ENCODE results near the gene TDP2. TPM values are rescaled to one million over a fixed set of nuclear protein-coding genes. Genes with fewer than 3 reads are reported as not detected.
"Not testable (repeated sequence)": the region's sequence is repeated elsewhere in the genome, so short reads cannot be mapped to it uniquely, and the experiment has no call there.

Gene TDP2
- total RNA-seq, 4 donors from 2014 or later: 12.2 to 31.9 (median 19.7) TPM

GRCh38 chr6:24667378-24667803 is 692 bp upstream of the TDP2 start:
- H3K9me3 ChIP-seq: no peaks in the 10 kb centered on the region
- peak overlapping the region; percentile 87 to 94 (median 91) for H3K27ac ChIP-seq
- peaks cover 4 to 38% (median 19%) of the 10 kb centered on the region in 3 donors for H3K4me1 ChIP-seq
- H3K36me3 ChIP-seq: peaks cover 0 to 26% (median 0%) of the 10 kb centered on the region in 3 donors
- intact Hi-C loops (cut with DNase I): no loop called here
- 2 to 3% methylated on average over 9 of the region's 9 CpGs for WGBS, 2 donors
- TF ChIP-seq POLR2A (IDR thresholded peaks at IDR 0.05): no peak
- TF ChIP-seq CTCF (IDR thresholded peaks at IDR 0.05): no peak
- H3K27me3 ChIP-seq: no peaks in the 10 kb centered on the region
- no peak for DNase-seq
- H3K4me3 ChIP-seq: peak overlapping the region; percentile 69 to 82 (median 74)

DNA sequence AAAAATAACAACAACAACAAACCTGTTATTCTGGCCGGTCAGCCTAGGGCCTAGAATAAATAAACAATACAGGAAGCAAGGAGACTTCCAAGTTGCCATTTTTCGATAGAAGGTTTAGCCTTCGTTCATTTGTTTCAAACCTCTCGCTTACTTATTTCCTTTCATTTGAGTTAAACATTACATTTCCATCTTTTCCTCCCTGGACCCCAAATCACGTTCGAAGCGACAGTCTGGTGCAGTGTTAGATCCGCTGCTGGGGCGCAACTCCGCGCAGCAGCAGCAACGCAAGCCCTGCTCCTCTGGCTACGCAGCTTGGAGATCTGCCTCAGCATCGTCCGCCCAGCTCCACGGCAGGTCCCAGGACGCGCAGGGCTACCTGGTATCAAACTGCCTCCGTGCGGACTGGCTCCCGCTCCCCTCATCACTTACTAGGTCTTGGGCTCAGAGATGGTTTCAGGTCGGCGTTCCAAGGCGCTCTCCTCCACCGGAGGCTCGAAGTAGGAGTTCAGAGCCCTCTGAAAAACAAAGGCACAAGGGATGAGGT is 530 bp downstream of the TDP2 start:
- H3K27ac ChIP-seq: peak overlapping the region; percentile 87 to 94 (median 91)
- no peaks in the 10 kb centered on the region for H3K9me3 ChIP-seq
- 0% methylated on average over 14 to 21 of the region's 26 CpGs for WGBS, 2 donors
- peak overlapping the region; percentile 69 to 82 (median 74) for H3K4me3 ChIP-seq
- peaks cover 4 to 47% (median 19%) of the 10 kb centered on the region in 3 donors for H3K4me1 ChIP-seq
- no peaks in the 10 kb centered on the region for H3K27me3 ChIP-seq
- TF ChIP-seq POLR2A (IDR thresholded peaks at IDR 0.05) (no peak), CTCF (IDR thresholded peaks at IDR 0.05) (no peak)
- peaks cover 0 to 31% (median 0%) of the 10 kb centered on the region in 3 donors for H3K36me3 ChIP-seq
- DNase-seq: no peak
- intact Hi-C loops (cut with DNase I): no loop called here

GRCh38 chr6:24664046-24664987 is 2.4 kb downstream of the TDP2 start:
- no peak for TF ChIP-seq POLR2A (IDR thresholded peaks at IDR 0.05)
- no peak for TF ChIP-seq CTCF (IDR thresholded peaks at IDR 0.05)
- WGBS, 2 donors: 88 to 90% methylated on average over 7 of the region's 7 CpGs

GRCh38 chr6:24663189-24663588 is 3.5 kb downstream of the TDP2 start:
- H3K4me1 ChIP-seq: peaks cover 4 to 50% (median 16%) of the 10 kb centered on the region in 3 donors
- peaks cover 0 to 36% (median 0%) of the 10 kb centered on the region in 3 donors for H3K36me3 ChIP-seq
- no peak for DNase-seq
- H3K27me3 ChIP-seq: no peaks in the 10 kb centered on the region
- WGBS, 2 donors: 89 to 94% methylated on average over 1 of the region's 1 CpG
- no peaks in the 10 kb centered on the region for H3K9me3 ChIP-seq
- no peak overlapping the region for H3K27ac ChIP-seq
- TF ChIP-seq POLR2A (IDR thresholded peaks at IDR 0.05) (no peak), CTCF (IDR thresholded peaks at IDR 0.05) (no peak)
- intact Hi-C loops (cut with DNase I): no loop called here
- no peak overlapping the region for H3K4me3 ChIP-seq

More at GRCh38 chr6:24664046-24664987, 2.4 kb downstream of the TDP2 start:
- H3K36me3 ChIP-seq: peaks cover 0 to 31% (median 0%) of the 10 kb centered on the region in 3 donors
- peaks cover 4 to 54% (median 19%) of the 10 kb centered on the region in 3 donors for H3K4me1 ChIP-seq
- H3K27me3 ChIP-seq: no peaks in the 10 kb centered on the region
- intact Hi-C loops (cut with DNase I): no loop called here
- no peak overlapping the region for H3K27ac ChIP-seq
- H3K4me3 ChIP-seq: no peak overlapping the region
- no peaks in the 10 kb centered on the region for H3K9me3 ChIP-seq
- DNase-seq: no peak

- DNase-seq: no peak
- 68 to 83% methylated on average over 10 of the region's 10 CpGs for WGBS, 2 donors
- no peaks in the 10 kb centered on the region for H3K9me3 ChIP-seq
- intact Hi-C loops (cut with DNase I): no loop called here
- H3K27ac ChIP-seq: peak overlapping the region in 1 of 4 donors; percentile 19
- peaks cover 0 to 41% (median 10%) of the 10 kb centered on the region in 3 donors for H3K4me1 ChIP-seq
- H3K27me3 ChIP-seq: no peaks in the 10 kb centered on the region
- H3K36me3 ChIP-seq: peaks cover 0 to 38% (median 0%) of the 10 kb centered on the region in 3 donors
- no peak overlapping the region for H3K4me3 ChIP-seq
- TF ChIP-seq POLR2A (IDR thresholded peaks at IDR 0.05) (no peak), CTCF (IDR thresholded peaks at IDR 0.05) (no peak)
Observed at GRCh38 chr6:24662236-24662635, 4.5 kb downstream of the TDP2 start.

DNA sequence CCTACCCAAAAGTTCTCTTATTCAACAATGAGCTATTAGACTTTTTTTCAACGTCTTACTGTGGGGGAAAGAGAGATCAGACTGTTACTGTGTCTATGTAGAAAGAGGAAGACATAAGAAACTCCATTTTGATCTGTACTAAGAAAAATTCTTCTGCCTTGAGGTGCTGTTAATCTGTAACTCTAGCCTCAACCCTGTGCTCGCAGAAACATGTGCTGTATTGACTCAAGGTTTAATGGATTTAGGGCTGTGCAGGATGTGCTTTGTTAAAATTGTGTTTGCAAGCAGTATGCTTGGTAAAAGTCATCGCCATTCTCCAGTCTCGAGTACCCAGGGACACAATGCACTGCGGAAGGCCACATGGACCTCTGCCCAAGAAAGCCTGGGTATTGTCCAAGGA is 4.9 kb downstream of the TDP2 start:
- peak overlapping the region in 1 of 4 donors; percentile 19 for H3K27ac ChIP-seq
- intact Hi-C loops (cut with DNase I): not testable (repeated sequence)
- 57 to 58% methylated on average over 5 of the region's 5 CpGs for WGBS, 2 donors

More for the DNA sequence above, 4.9 kb downstream of the TDP2 start:
- H3K4me3 ChIP-seq, H3K9me3 ChIP-seq, DNase-seq, H3K27me3 ChIP-seq: not testable (repeated sequence)
- Histone ChIP-seq H3K4me1 (peaks cover 0 to 41% (median 10%) of the 10 kb centered on the region in 3 donors), H3K36me3 (peaks cover 0 to 38% (median 0%) of the 10 kb centered on the region in 3 donors)
